ENCODE measurements around the gene LMNA.

DNA sequence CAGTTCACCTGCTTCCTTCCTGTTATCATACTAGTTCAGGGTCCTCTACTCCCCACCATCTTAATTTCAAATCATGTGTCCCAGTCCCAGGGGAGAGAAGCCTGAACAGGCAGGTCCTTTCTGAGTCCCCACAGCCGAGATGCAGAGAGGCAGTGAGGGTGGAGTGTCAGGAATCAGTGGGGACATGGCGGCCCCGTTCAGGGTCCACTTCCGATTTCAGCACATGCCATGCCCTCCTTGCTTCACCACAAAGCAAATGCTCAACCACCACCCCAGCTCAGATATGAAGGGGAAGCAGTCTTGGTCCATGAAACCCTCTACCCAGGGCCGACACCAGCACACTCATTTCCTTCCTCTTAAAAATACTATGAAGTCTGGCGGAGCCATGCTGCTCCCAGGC is 33.7 kb downstream of the LMNA start:
- TF ChIP-seq CTCF (IDR thresholded peaks at IDR 0.05 in 8 of 11, conservative IDR thresholded peaks at IDR 0.05 in 3 of 11) (no peak), POLR2A (IDR thresholded peaks at IDR 0.05) (no peak)

Data from spleen (tissue), 7 donors.